SK-N-SH (cell line): Measurements from ENCODE around the gene OR6C76. TPM values are rescaled to one million over a fixed set of nuclear protein-coding genes. Genes with fewer than 3 reads are reported as not detected.
A peak's percentile ranks its signal among the peaks of the same experiment; 100 is the strongest.
"Not testable (repeated sequence)": the region's sequence is repeated elsewhere in the genome, so short reads cannot be mapped to it uniquely, and the experiment has no call there.

ENCODE experiments used
- CTCF ChIA-PET: fragments of 300-600, 350-600 bp; formaldehyde crosslinking; extraction: SDS; loops from one replicate; lab custom pipeline; 2021; lab: Yijun Ruan, JAX
- POLR2A ChIA-PET: fragments of 350-600 bp; sonication (Branson Sonifier 250); formaldehyde crosslinking; extraction: SDS; loops from one replicate; lab custom pipeline; 2020; ENCODE audit warnings: antibody characterized with exemption, inconsistent platforms; lab: Yijun Ruan, JAX
- DNase-seq: peaks from one replicate; pipeline ENCODE4 v3.0.0; 2012
- H2AFZ ChIP-seq: fragments of 200-600 bp; sonication (generic); 2 replicates; pipeline ENCODE4 v1.8.1; 2016; ENCODE audit warnings: antibody characterized with exemption, mild to moderate bottlenecking, low read depth
- H3F3A ChIP-seq: fragments of 200-600 bp; sonication (generic); replicated peaks from 2 replicates; pipeline ENCODE3; 2016; ENCODE audit warnings: antibody characterized with exemption, mild to moderate bottlenecking; ENCODE audit not compliant: insufficient read depth
- H3K27ac ChIP-seq, 2 experiments: fragments of 200-500 bp in 1 of 2; fragments of 200-600 bp in 1 of 2; sonication (Bioruptor generic) in 1 of 2; sonication (generic), shearing (Covaris generic) in 1 of 2; 2 replicates each; pipeline versions ENCODE4 v1.5.1 to v1.6.1; 2014 to 2016; ENCODE audit warnings: low read depth in 2 of 2, inconsistent platforms in 1 of 2, low read length in 1 of 2, mild to moderate bottlenecking in 1 of 2, mixed read lengths in 1 of 2
- H3K27me3 ChIP-seq: fragments of 200-600 bp; sonication (generic), shearing (Covaris generic); 2 replicates; pipeline ENCODE4 v1.6.1; 2016; ENCODE audit warnings: mixed run types; ENCODE audit not compliant: insufficient read depth
- H3K36me3 ChIP-seq, 2 experiments: fragments of 200-500 bp in 1 of 2; fragments of 200-600 bp in 1 of 2; sonication (Bioruptor generic) in 1 of 2; sonication (generic) in 1 of 2; replicated peaks in 1 of 2; 2 replicates each; pipeline versions ENCODE3 to v1.5.1; 2014 to 2016; ENCODE audit warnings: low read length in 1 of 2, mild to moderate bottlenecking in 1 of 2; ENCODE audit not compliant: insufficient read depth in 2 of 2, control insufficient read depth in 1 of 2
- H3K4me1 ChIP-seq, 2 experiments: fragments of 200-500 bp in 1 of 2; fragments of 200-600 bp in 1 of 2; sonication (Bioruptor generic) in 1 of 2; sonication (generic), shearing (Covaris generic) in 1 of 2; 2 replicates each; pipeline versions ENCODE4 v1.5.1 to v1.6.1; 2014 to 2016; ENCODE audit warnings: low read depth in 1 of 2, low read length in 1 of 2, mixed run types in 1 of 2; ENCODE audit not compliant: insufficient read depth in 2 of 2, control insufficient read depth in 1 of 2
- H3K4me2 ChIP-seq: fragments of 200-600 bp; sonication (generic), shearing (Covaris generic); 2 replicates; pipeline ENCODE4 v1.6.1; 2017; ENCODE audit warnings: mixed run types
- H3K4me3 ChIP-seq, 2 experiments: fragments of 200-500 bp in 1 of 2; fragments of 200-600 bp in 1 of 2; sonication (Bioruptor generic) in 1 of 2; sonication (generic), shearing (Covaris generic) in 1 of 2; 2 replicates each; pipeline versions ENCODE4 v1.5.1 to v1.8.1; 2014 to 2016; ENCODE audit warnings: low read depth in 2 of 2, inconsistent platforms in 1 of 2, low read length in 1 of 2, mild to moderate bottlenecking in 1 of 2, mixed read lengths in 1 of 2, moderate library complexity in 1 of 2
- H3K79me2 ChIP-seq: fragments of 200-600 bp; sonication (generic); 2 replicates; pipeline ENCODE4 v1.8.1; 2017; ENCODE audit warnings: mild to moderate bottlenecking; ENCODE audit not compliant: insufficient read depth
- H3K9ac ChIP-seq: fragments of 200-600 bp; sonication (generic); 2 replicates; pipeline ENCODE4 v1.6.1; 2017; ENCODE audit warnings: mixed run types
- H3K9me2 ChIP-seq: fragments of 200-600 bp; sonication (generic); 2 replicates; pipeline ENCODE4 v1.6.1; 2017; ENCODE audit warnings: mixed run types
- H3K9me3 ChIP-seq: fragments of 200-600 bp; sonication (generic); 2 replicates; pipeline ENCODE4 v1.6.1; 2017; ENCODE audit warnings: mixed run types, mild to moderate bottlenecking, moderate library complexity
- H4K20me1 ChIP-seq: fragments of 200-600 bp; sonication (generic); 2 replicates; pipeline ENCODE4 v1.6.1; 2017; ENCODE audit warnings: mild to moderate bottlenecking, mixed run types; ENCODE audit not compliant: insufficient read depth
- ELF1 ChIP-seq: IDR thresholded peaks from 2 replicates; pipeline ENCODE4 v1.4.0; 2012
- EZH2phosphoT487 ChIP-seq: fragments of 200-600 bp; sonication (generic); IDR thresholded peaks from 2 replicates; pipeline ENCODE4 v1.6.1; 2017; ENCODE audit warnings: low read depth, mixed run types, mild to moderate bottlenecking, antibody characterized with exemption, moderate library complexity, borderline replicate concordance
- FOSL2 ChIP-seq: IDR thresholded peaks from 2 replicates; pipeline ENCODE4 v1.4.0; 2012; ENCODE audit warnings: low read depth, mild to moderate bottlenecking, moderate library complexity, borderline replicate concordance
- GATA2 ChIP-seq: sonication (generic); formaldehyde crosslinking; IDR thresholded peaks from 2 replicates; pipeline ENCODE4 v1.5.0; 2020; ENCODE audit warnings: mild to moderate bottlenecking, missing genetic modification reagents
- MEF2A ChIP-seq: IDR thresholded peaks from 2 replicates; pipeline ENCODE4 v1.4.0; 2012; ENCODE audit warnings: low read depth, borderline replicate concordance
- MXI1 ChIP-seq: IDR thresholded peaks from 2 replicates; pipeline ENCODE4 v1.6.1; 2012; ENCODE audit warnings: mild to moderate bottlenecking, low read depth, low read length, improper control_type of control experiment
- NRF1 ChIP-seq: IDR thresholded peaks from 2 replicates; pipeline ENCODE4 v1.6.1; 2012; ENCODE audit warnings: low read depth, mild to moderate bottlenecking, low read length
- POLR2AphosphoS5 ChIP-seq: IDR thresholded peaks from 2 replicates; pipeline ENCODE4 v1.6.1; 2012; ENCODE audit warnings: low read depth, low read length
- RFX5 ChIP-seq: IDR thresholded peaks from 2 replicates; pipeline ENCODE4 v1.6.1; 2012; ENCODE audit warnings: mild to moderate bottlenecking, improper control_type of control experiment, low read length
- RXRA ChIP-seq: IDR thresholded peaks from 2 replicates; pipeline ENCODE4 v1.4.0; 2012; ENCODE audit warnings: low read depth, mild to moderate bottlenecking, borderline replicate concordance
- SMC3 ChIP-seq: IDR thresholded peaks from 2 replicates; pipeline ENCODE4 v1.6.1; 2012; ENCODE audit warnings: low read depth, low read length, improper control_type of control experiment
- TAF1 ChIP-seq: IDR thresholded peaks from 2 replicates; pipeline ENCODE4 v1.6.1; 2012; ENCODE audit warnings: low read depth, mild to moderate bottlenecking, low read length, moderate library complexity, borderline replicate concordance
- TCF12 ChIP-seq: IDR thresholded peaks from 2 replicates; pipeline ENCODE4 v1.4.0; 2012
- TEAD4 ChIP-seq: IDR thresholded peaks from 2 replicates; pipeline ENCODE4 v1.4.0; 2012; ENCODE audit warnings: mild to moderate bottlenecking, borderline replicate concordance; ENCODE audit not compliant: insufficient read depth
- USF1 ChIP-seq: IDR thresholded peaks from 2 replicates; pipeline ENCODE4 v1.4.0; 2012; ENCODE audit warnings: low read depth, borderline replicate concordance
- USF2 ChIP-seq: fragments of 150-350 bp; IDR thresholded peaks from 2 replicates; pipeline ENCODE4 v1.6.1; 2017; ENCODE audit warnings: antibody characterized with exemption, low read length, low read depth, borderline replicate concordance
- WGBS: methylation state at CpG from one replicate; pipeline ENCODE4 v1.1.6; 2017; ENCODE audit warnings: low lambda C conversion rate; 5-methylcytosine and 5-hydroxymethylcytosine counted together
- polyA plus RNA-seq, 3 experiments: library from polyadenylated mRNA; depleted of rRNA; stranded (reverse); fragments of >200 nt; gene quantifications; 2 replicates each; pipeline ENCODE4 v1.2.3, GENCODE V29; 2012

The OR6C76 gene
- polyA plus RNA-seq, 1 of the 3 experiments (the other 2 are of a cell fraction) = not detected

GRCh38 chr12:55414889-55415288, 11.2 kb upstream of the OR6C76 start:
- H3K4me1 ChIP-seq, DNase-seq, H3K9ac ChIP-seq, H3K9me3 ChIP-seq, H3K9me2 ChIP-seq, H3K4me2 ChIP-seq, H3K27me3 ChIP-seq, POLR2A ChIA-PET, H4K20me1 ChIP-seq, H3K79me2 ChIP-seq, H3F3A ChIP-seq, H3K36me3 ChIP-seq, H3K27ac ChIP-seq, H3K4me3 ChIP-seq: not testable (repeated sequence)
- CTCF ChIA-PET = interaction anchor here (0.8 kb wide), 1 partner anchor 226 kb away, joined by 3 read pairs; no protein-coding TSS in a partner anchor
- H2AFZ ChIP-seq = 0 out of 2 replicates have a peak overlapping the region, but pooled peaks have one; percentile 46
- 10% methylated on average over 5 of the region's 34 CpGs for WGBS

- Histone ChIP-seq H3K4me3 (no peak overlapping the region), H3K79me2 (no peaks in the 10 kb centered on the region), H3F3A (no peaks in the 10 kb centered on the region), H3K27ac (no peak overlapping the region), H3K27me3 (no peaks in the 10 kb centered on the region), H3K4me2 (no peak overlapping the region), H3K9me3 (no peaks in the 10 kb centered on the region), H4K20me1 (no peaks in the 10 kb centered on the region), H3K9me2 (no peaks in the 10 kb centered on the region), H3K9ac (no peak overlapping the region), H3K36me3 (no peaks in the 10 kb centered on the region), H3K4me1 (no peaks in the 10 kb centered on the region), H2AFZ (no peak overlapping the region)
- ChIA-PET POLR2A (no interaction called here), CTCF (no interaction called here)
- WGBS = 6% methylated on average over 1 of the region's 1 CpG
- TF ChIP-seq RXRA = no peak
- TF ChIP-seq MEF2A = no peak
- no peak for TF ChIP-seq TAF1
- no peak for TF ChIP-seq USF1
- no peak for TF ChIP-seq MXI1
- TF ChIP-seq FOSL2 = no peak
- TF ChIP-seq RFX5 = no peak
- no peak for TF ChIP-seq ELF1
- no peak for TF ChIP-seq EZH2phosphoT487
- no peak for TF ChIP-seq POLR2AphosphoS5
- no peak for TF ChIP-seq TCF12
- TF ChIP-seq SMC3 = no peak
- TF ChIP-seq NRF1 = no peak
- TF ChIP-seq USF2 = no peak
- TF ChIP-seq TEAD4 = no peak
- no peak for TF ChIP-seq GATA2
- DNase-seq = no peak
These were observed 9.1 kb upstream of the OR6C76 start for GRCh38 chr12:55416961-55417360.
